GM12892 (cell line): ENCODE results near the gene GDNF.

Source experiments
- POLR2A ChIP-seq: IDR thresholded peaks from 2 replicates; pipeline ENCODE4 v1.6.1; 2011; ENCODE audit warnings: low read depth, low read length, control low read depth
- POLR2AphosphoS5 ChIP-seq: IDR thresholded peaks from 2 replicates; pipeline ENCODE4 v1.6.1; 2011; ENCODE audit warnings: low read depth, low read length, control low read depth
- TAF1 ChIP-seq: IDR thresholded peaks from 2 replicates; pipeline ENCODE4 v1.6.1; 2011; ENCODE audit warnings: low read depth, mild to moderate bottlenecking, control low read depth, low read length, borderline replicate concordance

- TF ChIP-seq POLR2A (no peak), TAF1 (no peak), POLR2AphosphoS5 (no peak)
Observed at GRCh38 chr5:37860206-37860605, 20.4 kb upstream of the GDNF start.
